ENCODE data around the gene SH3PXD2A.

SH3PXD2A gene

DNA sequence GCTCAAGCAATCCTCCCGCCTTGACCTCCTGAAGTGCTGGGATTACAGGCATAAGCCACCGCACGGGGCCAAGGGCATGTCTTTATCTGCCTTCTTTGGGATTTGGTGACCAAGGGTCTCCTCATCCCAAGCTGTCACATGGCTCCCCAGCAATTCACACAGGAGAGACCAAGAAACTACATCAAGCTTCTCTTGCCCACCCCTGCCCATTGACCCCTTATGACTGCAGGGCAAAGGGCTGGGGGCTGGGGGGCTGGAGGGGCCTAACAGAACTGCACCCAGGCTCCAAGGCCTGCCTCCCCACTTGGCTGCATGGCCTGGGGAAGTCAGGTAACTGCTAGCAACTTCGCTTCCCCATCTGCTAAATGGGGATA is 137.1 kb downstream of the SH3PXD2A start:
- DNase-seq, result no peak

DNA sequence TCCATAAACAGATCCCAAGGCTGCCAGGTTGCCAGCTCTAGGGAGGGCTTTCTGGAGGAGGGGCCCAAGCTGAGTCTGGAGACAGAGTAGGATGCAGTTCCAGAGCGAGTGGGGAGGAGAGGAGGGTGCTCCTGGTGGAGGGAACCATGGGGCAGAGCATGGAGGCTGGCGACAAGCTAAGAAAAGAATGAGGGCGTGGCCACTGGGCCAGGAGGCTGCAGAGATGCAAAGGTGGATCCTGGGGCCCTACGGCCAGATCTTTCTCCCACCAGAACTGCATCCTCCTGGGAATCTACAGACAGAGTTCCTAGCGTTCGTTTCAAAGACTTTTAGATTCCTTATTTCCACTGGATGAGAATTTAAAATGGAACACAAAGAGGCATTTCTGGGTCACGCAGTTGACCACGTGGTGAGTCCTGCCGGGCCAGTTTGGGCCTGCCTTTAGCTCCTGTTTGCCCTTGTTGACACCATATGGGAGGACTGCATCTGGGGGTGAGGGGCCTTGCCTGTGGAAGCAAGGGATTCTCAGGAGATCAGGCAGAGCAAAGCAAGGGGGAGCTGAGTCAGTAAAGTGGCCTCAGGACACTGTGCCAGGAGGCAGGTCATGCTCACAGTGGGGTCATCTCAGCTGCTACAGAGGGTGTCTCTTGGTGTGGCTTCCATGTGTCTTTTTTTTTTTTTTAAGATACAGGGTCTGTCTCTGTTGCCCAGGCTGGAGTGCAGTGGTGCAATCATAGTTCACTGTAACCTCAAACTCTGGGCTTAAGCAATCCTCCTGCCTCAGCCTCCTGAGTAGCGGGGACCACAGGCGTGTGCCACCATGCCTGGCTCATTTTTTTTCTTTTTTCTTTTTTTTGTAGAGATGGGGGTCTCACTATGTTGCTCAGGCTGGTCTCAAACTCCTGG is 137.8 kb downstream of the SH3PXD2A start:
- DNase-seq, result no peak

DNA sequence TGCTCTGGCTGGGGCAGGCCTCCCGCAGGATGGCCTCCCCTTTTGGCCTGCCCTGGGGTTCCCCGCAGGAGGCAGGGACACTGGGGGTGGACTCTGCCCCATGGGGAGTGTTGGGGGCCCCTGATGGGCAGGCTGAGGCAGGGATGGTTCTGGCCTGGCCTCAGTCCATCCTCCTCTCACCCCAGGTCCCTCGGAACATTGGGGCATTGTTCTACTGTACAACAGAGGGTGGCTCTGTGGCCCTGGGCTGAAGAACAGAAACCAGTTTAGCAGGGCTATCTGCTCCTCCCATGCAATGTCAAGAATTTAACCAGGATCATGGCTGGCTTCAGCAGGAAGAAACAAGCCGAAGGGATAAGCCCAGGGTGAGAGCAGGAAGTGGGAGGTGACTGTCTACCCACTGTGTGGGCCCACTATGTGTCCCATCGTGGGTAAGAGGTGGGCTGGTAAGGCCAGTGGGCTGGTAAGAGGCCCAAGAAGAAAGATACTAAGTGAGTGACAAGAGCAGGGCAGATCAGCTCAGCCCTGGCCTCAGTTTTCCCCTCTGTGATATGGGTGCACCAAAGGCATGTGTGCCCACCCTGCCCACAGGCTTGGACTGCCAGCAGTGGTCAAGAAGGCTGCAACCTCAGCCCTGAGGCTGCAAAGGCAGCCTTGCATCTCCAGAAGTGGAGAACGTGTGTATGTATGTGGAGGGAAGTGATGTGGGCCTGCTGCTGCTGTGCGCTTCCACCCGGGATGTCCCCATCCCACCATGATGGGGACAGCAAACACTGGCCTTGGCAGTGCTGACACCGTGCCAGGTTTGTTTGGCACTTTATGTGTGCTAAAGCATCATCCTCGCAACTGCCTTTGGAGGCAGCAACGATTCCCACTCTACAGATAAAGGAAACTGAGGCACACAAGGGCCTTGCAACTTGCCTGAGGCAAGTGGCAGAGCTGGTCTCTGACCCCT is 138.9 kb downstream of the SH3PXD2A start:
- DNase-seq, result no peak

DNA sequence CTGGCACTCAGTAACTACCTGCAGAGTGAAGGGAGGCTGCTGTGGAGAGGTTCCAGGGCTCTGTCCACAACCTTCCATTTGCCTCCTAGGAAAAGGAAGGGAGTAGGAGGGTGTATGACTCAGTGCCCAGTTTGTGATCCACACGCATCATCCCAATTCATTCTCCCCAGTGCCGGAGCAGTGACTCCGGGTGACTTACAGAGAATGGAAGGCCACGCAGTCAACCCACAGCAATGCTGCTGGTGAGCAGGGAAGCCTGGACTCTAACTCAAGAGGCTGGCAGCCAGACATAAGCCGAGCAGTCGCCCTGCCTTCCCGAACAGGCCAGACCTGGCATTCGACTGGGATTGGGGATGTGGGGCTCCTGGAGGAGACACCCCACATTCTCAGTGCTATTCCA is 139.9 kb downstream of the SH3PXD2A start:
- no peak for DNase-seq

DNA sequence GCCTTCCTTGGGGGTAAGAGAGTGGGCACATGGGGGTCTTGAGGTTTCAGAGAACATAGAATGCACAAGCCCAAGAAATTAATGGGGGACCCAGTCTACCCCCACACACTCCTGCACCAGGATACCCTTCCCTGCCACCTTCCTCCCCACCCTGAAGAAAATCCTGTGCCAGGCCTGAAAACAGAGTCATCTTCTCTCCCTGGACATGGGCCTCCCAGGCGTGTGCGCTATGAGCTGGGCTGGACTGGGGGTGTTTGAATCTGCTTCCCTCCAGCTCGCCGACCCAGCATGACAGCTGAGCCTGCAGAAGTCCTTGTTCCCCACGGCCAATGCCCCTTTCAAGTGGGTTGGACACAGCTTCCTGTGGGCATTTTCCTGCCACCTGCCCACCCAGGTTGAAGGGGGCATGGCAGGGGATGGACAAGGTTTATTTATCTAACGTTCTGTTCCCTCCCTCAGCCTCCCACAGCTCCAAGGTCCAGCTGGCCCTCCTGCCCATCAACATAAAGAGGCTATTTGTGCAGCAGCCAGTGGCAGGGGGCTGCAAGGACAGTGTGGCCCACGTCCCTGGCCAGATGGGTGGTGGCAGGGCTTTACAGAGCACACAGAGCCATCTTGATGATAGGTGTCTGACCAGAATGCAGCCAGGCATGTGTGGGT is 141.0 kb downstream of the SH3PXD2A start:
- DNase-seq, result no peak

DNA sequence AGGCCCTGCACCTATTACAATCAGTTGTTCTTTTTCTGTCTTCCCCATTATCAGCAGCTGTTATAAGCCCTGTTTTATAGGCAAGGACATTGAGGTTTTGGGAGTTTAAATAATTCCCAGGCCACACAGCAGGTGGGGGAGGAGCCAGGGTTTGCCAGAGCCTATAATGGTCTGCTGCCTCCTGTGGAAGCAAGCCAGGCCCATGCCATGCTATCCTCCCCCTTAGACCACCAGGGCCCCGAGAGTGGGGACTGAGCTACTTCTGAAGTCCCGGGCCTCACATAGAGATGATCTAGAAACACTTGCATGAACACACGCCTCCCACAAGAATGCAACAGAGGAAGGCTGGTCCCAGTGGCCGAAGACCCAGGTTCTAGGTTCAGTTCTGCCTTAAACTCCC is 141.7 kb downstream of the SH3PXD2A start:
- DNase-seq, result no peak

DNA sequence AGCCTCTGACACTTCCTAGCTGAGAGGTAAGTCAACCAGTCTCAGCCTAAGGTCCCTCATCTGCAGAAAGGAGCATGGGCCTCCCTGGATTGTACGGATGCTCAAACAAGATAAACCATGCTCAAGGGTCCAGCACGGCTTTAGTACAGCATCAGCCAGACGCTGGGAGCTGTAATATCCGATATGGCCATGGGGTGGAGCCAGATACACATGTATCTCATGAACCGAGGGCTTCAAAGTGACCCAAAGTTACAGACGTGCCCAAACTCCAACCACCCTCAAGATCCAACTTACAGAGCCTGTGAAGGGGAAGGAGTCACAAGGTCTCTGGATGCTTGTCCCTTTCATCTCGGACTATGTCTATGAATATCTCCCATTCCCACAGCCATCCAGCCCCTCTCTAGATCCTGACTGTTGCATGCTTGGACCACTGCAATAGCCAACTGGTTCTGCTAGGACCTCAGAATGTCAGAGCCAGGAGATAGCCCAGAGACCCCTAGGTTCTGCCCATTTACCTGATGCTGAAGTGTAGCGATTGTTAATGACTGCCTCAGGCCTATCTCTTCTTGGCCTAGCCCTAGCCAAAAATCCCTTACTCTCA is 142.4 kb downstream of the SH3PXD2A start:
- DNase-seq, result peak; percentile 33

DNA sequence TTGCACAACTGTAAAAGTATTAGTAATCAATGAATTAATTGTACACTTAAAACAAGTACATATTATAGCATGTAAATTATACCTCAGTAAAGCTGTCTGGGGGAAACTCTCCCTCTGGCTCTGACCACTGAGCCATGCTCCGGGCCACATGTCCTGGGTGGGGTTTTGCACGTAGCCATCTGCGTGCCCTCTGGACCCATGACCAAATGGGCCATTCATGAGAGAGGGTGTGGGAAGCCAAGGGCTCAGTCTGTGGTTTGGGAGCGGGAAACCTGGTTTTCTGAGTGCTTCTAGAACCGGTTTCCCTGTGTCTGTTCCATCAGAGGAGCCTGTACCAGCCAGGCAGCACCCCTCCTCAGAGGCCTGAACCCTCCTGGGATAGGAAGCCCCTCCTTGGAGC is 143.2 kb downstream of the SH3PXD2A start:
- DNase-seq, result no peak

DNA sequence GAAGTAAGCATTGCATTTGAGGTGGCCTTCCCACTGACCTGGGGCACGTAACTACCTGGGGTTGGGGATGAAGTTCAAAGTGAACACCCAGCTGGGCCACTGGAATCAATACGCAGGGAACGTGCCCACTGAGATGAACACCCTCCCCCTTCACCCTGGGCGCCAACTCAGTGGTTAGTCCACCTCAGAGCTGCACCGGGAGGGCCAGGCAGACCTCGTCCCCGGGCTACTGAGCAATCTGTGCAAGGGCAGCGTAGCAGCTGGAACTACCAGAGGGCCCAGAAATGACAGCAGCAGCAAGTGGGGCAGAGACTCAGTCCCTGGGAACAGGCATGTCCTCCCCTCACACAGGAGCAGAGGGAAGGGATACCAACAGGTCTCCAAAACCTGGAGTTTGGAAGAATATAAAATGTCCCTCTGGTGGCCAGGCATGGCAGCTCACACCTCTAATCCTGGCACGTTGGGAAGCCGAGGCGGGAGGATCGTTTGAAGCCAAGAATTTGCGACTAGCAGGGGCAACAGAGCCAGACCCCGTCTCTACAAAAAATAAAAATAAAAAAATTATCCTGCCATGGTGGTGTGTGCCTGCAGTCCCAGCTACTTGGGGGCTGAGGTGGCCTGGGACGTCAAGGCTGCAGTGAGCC is 143.9 kb downstream of the SH3PXD2A start:
- no peak for DNase-seq

DNA sequence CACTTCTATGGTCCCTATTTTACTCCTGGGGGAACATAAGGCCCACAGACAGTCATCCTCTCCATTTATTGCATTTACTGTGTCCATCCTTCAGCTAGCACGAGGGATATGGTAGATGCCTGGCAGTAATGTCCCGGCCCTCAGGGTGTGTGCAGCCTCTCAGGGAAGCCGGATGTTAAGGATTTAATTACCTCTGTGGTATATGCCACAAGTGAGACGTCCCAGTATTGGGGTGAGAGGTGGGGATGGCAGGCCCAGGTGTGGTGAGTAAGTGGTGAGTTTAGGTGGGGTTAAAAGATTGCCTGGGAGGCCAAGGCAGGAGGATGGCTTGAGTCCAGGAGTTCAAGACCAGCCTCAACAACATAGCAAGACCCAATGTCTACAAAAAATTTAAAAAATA is 144.9 kb downstream of the SH3PXD2A start:
- no peak for DNase-seq

DNA sequence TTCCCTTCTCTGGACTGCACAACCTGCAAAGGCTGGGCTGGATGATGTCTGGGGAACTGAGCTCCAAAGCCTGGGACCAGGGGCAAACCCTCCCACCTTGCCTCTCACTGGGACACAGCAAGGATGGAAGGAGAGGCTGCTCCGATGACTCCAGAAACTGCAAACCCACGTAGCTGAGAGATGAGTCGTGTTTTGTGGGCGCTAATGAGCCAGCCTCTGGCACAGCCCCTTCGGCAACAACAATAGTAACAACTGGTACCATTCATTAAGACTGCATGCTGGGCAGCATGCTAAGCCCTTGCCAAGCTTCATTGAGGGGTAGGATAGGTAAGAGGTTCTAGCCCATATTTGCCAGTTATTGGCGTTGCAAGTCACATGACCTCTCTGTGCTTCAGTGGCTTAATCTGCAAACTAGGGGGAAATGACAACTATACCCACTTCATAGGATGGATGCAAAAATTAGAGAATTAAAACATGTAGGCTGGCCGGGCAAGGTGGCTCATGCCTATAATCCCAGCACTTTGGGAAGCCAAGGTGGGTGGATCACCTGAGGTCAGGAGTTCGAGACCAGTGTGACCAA is 145.9 kb downstream of the SH3PXD2A start:
- DNase-seq, result no peak

DNA sequence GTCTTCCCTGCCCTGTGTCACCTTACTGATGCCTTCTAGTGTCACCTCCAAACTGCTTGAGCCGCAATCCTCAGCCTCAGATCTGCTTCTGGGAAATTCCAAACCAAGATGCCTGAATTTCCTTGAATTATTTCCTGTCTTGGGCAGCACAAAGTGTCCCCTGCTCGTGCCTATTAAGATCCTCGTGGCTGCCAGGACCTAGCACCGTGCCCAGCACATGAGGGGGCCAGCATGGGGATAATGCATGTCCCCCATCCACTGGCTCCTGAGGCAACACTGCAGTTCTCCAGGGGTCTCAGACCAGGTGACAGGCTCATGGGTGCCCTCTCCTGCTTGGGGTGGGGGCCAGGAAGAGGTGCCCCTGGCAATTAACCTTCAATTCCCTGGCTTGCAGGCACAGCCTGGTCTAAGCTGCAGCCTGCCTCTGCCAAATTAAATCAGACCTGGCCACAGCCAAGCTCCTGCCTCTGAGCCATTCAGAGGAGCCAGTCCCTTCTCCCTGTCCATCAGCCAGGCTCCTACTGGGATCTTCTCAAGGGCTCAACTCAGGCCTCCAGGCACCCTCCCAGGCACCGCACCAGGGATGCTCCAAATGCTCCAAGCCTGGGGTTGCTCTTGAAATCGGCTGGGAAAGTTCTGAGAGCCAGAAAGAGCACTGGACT is 146.6 kb downstream of the SH3PXD2A start:
- no peak for DNase-seq

DNA sequence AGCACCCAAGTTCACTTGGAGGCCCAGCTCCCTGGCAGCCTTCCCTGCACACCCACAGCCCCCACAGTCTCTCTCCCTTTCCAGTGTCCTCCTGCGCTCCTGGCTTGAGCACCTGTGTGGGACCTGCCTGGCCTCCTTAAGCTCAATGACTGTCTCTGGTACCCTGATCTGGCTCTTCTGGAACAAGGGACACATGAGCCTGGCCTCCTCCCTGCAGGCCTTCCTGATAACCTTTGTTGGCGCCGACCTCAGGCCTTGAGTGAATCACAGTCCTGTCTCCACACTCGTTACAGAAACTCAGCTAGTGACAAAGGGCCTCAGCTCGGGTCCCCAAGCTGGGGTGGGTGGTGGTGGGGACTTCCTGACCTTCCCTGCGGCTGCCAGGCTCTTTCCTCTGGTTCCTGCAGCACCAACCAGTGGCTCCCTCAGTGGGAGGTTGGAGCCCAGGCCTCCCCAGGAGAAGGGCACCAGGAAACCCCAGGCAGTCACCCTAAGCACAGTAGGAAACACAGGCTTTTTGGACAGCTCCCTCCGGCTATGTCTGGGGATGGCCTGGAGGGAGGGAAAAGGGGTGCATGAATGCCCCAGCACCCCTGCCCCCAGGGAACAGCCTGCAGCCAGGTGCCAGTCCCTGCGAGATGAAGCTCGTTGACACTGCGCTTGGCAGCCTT is 147.3 kb downstream of the SH3PXD2A start:
- DNase-seq, result no peak

DNA sequence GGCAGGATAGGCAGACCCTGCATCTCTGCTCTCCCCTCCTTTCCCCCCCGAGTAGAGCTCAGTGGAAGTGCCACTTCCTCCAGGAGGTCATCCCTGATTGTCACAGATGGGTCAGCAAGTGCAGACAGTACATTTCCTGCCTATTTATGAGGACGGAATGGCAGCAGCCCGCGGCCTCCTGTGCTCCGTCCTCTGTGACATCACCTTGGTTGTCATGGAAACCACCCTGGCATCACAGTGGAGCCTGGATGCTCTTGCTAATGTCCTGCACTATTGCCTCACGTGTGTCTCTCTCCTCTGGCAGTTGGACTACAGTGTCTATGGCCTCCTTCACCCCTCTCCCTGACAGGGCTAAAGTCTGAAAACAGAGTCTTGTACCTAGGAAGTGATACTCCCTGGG is 148.6 kb downstream of the SH3PXD2A start:
- no peak for DNase-seq

DNA sequence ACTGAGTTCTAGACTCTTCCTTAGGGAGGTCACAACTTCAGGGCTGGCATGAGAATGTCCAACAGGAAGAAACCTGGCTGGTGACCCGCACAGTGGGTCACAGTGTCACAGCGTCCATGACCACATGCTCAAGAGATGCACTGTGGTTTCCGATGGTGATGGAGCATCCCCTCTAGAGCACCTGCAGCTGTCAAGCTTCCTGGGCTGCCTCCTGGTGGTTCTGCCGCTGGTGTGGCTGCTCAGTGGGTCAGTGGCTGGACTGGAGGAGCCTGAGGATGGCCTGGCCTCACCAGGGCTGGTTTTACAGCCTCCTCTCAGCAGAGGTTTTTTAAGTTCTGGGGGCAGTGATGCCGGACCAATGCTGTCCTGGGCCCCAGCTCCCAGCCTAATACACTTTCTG is 149.3 kb downstream of the SH3PXD2A start:
- no peak for DNase-seq

DNA sequence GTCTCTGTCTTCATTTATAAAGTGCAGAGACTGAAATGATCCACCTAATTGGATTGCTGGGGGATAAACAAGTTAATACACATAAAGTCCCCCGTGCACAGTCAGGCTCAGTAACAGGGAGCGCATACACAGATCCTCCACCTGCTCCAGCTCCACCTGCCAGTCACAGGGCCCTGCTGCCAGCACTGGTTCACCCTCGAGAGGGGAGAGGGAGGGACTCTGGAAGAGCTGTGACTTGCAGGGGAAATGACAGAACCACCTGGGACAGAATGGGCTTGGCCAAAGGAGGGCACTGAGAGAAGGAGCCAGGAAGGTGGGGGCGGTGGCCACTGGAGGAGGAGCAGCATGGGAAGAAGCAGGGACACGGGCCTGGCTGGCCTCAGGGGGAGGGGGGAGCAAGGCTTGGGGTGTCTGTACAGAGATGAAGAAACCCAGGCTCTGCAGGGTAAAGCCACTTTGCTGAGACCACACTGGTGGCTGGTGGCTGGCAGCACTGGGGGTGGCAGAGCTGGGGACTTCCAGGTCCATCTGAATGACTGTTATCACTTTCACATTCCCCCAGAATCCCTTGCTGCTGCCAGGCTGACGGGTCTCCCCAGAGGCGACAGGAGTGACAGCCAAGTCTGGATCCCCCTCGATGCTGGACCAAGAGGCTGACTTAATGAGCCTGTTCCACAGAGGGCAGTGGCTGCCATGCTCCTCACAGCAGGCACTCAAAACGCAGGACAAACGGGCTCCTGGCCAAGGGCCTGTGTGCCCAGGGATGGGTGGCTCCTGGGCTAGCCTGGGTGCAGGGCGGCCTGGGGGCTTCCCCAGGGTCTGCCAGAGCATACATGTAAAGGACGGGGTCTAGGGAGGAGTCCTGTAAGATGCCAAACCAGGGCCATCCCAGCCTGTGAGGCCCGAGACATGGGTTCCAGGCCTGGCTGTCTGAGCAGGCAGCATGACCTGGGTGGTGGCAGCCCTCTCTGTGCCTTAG is 151.1 kb downstream of the SH3PXD2A start:
- no peak for DNase-seq

DNA sequence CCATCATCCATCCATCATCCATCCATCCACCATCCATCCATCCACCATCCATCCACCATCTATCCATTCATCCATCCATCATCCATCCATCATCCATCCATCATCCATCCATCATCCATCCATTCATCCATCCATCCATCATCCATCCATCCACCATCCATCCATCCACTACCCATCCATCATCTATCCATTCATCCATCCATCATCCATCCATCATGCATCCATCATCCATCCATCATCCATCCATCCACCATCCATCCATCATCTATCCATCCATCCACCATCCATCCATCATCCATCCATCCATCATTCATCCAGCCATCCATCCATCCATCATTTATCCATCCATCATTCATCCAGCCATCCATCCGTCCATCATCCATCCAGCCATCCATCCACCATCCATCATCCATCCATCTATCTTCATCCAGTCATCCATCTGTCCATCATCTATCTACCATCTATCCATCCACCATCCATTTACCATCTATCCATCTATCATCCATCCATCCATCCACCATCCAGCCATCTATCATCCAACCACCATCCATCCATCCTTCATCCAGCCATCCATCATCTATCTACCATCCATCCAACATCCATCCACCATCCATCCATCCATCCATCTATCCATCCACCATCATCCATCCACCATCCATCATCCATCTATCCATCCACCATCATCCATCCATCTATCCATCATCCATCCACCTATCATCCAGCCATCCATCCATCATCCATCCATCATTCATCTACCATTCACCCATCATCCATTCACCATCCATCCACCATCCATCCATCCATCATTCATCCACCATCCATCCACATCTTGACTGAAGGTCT is 153.8 kb downstream of the SH3PXD2A start:
- no peak for DNase-seq

DNA sequence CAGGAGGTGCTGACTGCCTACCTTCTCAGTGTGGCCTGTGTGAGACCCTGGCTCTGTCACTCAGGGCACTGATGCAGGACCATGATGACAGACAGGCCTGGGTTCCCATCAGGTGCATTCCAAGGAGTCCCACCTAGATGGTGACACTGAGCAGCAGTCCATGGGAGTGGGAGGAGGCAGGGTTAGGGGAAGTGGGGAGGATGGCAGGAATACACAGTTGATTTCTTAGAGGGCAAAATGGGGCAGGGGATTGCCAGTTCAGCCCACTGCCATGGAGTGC is 155.0 kb downstream of the SH3PXD2A start:
- no peak for DNase-seq
